Measurements from ENCODE around the gene ASTN1.
A peak's percentile ranks its signal among the peaks of the same experiment; 100 is the strongest.

The ASTN1 gene

DNA sequence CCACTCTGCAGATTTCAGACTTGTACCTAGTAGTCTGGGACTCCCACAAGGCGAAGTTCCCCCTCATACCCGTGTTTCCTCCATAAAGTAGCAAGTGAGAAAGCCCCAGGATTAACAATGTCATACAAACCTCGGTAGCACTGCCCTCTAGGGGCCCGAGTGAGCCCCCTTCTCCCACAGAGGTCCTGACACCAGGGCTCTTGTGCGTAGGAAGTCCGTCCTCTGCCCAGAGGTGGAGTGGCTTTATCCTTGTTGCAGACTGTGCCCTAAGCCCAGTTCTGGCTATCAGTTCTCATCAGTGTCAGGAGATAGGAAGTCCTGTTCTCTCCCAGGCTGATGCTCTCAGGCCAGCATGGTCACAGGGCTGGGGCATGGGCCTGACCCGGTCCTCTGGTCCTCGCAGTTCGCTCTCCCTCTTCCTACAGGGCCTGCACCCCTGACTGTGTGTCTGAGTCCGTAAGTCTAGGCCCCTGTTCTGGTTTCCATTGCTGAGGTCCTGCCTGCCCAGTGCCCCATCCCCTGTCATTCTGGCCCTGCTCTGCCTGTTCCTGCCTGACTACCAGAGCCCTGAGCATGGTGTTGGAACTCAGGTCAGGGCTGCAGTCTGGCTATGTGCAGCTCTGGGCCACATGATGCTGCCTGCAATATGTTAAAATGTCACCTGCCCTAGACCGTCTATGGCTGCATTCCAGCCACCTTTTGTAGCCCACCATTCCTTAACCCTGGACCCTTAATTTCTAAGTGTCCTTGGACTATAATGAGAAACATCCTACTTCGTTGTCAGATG, 285.6 kb downstream of the ASTN1 start:
- H3K9me3 ChIP-seq (ENCODE audit: control insufficient read depth, insufficient read depth, low read depth, low read length) = no peaks in the 10 kb centered on the region
- CTCF ChIA-PET = interaction anchor here (0.7 to 1.6 kb wide), 4 partner anchors 27 to 1727 kb away, joined by 3 to 4 read pairs (median 3); no protein-coding TSS in a partner anchor
- no peaks in the 10 kb centered on the region for H3K4me1 ChIP-seq (ENCODE audit: control insufficient read depth, insufficient read depth, low read length)
- TF ChIP-seq ZFP3 (tag by site-specific recombination; IDR thresholded peaks at IDR 0.05; ENCODE audit: low read depth) (no peak), ZNF184 (tag by site-specific recombination; IDR thresholded peaks at IDR 0.05) (no peak), ZNF658 (tag by site-specific recombination; IDR thresholded peaks at IDR 0.05) (no peak), GFI1B (tag by site-specific recombination; IDR thresholded peaks at IDR 0.05) (no peak)
- TF ChIP-seq, protein P1, sequence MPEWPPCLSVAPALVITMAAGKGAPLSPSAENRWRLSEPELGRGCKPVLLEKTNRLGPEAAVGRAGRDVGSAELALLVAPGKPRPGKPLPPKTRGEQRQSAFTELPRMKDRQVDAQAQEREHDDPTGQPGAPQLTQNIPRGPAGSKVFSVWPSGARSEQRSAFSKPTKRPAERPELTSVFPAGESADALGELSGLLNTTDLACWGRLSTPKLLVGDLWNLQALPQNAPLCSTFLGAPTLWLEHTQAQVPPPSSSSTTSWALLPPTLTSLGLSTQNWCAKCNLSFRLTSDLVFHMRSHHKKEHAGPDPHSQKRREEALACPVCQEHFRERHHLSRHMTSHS (tag by site-specific recombination; IDR thresholded peaks at IDR 0.05) = no peak
- TF ChIP-seq, protein P2, sequence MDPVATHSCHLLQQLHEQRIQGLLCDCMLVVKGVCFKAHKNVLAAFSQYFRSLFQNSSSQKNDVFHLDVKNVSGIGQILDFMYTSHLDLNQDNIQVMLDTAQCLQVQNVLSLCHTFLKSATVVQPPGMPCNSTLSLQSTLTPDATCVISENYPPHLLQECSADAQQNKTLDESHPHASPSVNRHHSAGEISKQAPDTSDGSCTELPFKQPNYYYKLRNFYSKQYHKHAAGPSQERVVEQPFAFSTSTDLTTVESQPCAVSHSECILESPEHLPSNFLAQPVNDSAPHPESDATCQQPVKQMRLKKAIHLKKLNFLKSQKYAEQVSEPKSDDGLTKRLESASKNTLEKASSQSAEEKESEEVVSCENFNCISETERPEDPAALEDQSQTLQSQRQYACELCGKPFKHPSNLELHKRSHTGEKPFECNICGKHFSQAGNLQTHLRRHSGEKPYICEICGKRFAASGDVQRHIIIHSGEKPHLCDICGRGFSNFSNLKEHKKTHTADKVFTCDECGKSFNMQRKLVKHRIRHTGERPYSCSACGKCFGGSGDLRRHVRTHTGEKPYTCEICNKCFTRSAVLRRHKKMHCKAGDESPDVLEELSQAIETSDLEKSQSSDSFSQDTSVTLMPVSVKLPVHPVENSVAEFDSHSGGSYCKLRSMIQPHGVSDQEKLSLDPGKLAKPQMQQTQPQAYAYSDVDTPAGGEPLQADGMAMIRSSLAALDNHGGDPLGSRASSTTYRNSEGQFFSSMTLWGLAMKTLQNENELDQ (tag by site-specific recombination; IDR thresholded peaks at IDR 0.05; ENCODE audit: low read depth) = no peak
- POLR2A ChIA-PET = no interaction called here
- no peak overlapping the region for H3K27ac ChIP-seq (ENCODE audit: extremely low read depth, low read depth, low read length)
- no peak overlapping the region for H3K4me3 ChIP-seq (ENCODE audit: low read depth, low read length)
- H3K36me3 ChIP-seq (ENCODE audit: control insufficient read depth in 2 of 2, insufficient read depth in 1 of 2, low read length in 2 of 2) = no peaks in the 10 kb centered on the region

DNA sequence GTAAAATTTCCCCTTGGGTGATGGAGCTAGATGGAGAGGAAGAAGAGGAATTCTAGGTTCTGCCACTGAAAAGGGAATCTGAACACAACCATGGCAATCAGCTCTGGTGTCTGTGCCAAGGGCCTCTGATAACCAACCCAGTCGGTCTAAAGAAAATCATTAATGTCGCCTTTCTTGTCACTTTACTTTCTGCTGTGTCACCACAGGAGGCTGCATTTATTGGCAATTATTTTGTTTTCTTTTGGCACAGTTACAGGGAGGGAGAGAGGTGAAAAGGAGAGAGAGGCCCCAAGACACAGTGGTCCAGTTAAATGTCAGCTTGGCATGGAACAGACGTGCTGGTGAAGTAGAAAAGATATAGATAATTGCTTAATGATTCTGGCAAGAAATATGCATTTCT, 287.0 kb downstream of the ASTN1 start:
- ChIA-PET CTCF (interaction anchor here (0.5 to 0.7 kb wide), 2 partner anchors 82 to 455 kb away, joined by 3 read pairs; no protein-coding TSS in a partner anchor), POLR2A (no interaction called here)

DNA sequence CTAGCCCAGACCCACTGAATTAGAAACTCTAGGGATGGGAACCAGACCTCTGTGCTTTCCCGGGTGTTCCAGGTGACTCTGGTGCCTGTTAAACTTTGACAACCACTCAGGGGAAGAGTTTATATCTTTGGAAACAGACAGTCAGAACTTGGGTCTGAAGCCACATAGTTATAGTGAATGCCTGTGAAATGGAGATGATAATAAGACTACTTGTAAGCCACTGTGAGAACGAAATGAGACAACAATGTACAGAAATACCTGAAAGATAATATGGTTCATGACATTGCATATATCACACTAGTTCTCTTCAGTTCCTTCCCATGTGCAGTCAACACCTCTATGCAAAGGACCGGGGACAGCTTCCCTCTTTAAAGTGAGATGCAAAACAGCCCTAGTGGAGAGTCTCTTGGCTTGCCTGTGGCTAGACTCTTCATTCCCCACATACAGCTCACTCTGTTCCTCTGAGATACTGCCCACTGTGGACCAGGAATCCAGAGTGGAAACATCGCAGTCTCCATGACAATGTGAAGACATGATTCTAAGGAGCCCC, 287.5 kb downstream of the ASTN1 start:
- ChIA-PET CTCF (interaction anchor here (0.7 kb wide), 1 partner anchor 82 kb away, joined by 3 read pairs; no protein-coding TSS in a partner anchor), POLR2A (no interaction called here)
- TF ChIP-seq FEZF1 (tag by site-specific recombination; IDR thresholded peaks at IDR 0.05) = no peak
- TF ChIP-seq ZNF571 (tag by site-specific recombination; IDR thresholded peaks at IDR 0.05) = no peak
- TF ChIP-seq ZNF626 (tag by site-specific recombination; IDR thresholded peaks at IDR 0.05) = no peak
- no peak for TF ChIP-seq ZNF157 (tag by site-specific recombination; IDR thresholded peaks at IDR 0.05)
- no peak for TF ChIP-seq ZNF121 (tag by site-specific recombination; IDR thresholded peaks at IDR 0.05)
- TF ChIP-seq ZBTB21 (tag by site-specific recombination; IDR thresholded peaks at IDR 0.05) = no peak
- TF ChIP-seq GLI2 (tag by site-specific recombination; IDR thresholded peaks at IDR 0.05; ENCODE audit: borderline replicate concordance, low read depth) = no peak
- Histone ChIP-seq H3K4me1 (ENCODE audit: control insufficient read depth, insufficient read depth, low read length) (no peaks in the 10 kb centered on the region), H3K36me3 (ENCODE audit: control insufficient read depth in 2 of 2, insufficient read depth in 1 of 2, low read length in 2 of 2) (no peaks in the 10 kb centered on the region), H3K4me3 (ENCODE audit: low read depth, low read length) (no peak overlapping the region), H3K27ac (ENCODE audit: extremely low read depth, low read depth, low read length) (no peak overlapping the region), H3K9me3 (ENCODE audit: control insufficient read depth, insufficient read depth, low read depth, low read length) (no peaks in the 10 kb centered on the region)

More for the DNA sequence above, 287.0 kb downstream of the ASTN1 start:
- Histone ChIP-seq H3K9me3 (ENCODE audit: control insufficient read depth, insufficient read depth, low read depth, low read length) (no peaks in the 10 kb centered on the region), H3K36me3 (ENCODE audit: control insufficient read depth in 2 of 2, insufficient read depth in 1 of 2, low read length in 2 of 2) (no peaks in the 10 kb centered on the region), H3K27ac (ENCODE audit: extremely low read depth, low read depth, low read length) (no peak overlapping the region), H3K4me1 (ENCODE audit: control insufficient read depth, insufficient read depth, low read length) (no peaks in the 10 kb centered on the region), H3K4me3 (ENCODE audit: low read depth, low read length) (no peak overlapping the region)
- TF ChIP-seq, protein P3, sequence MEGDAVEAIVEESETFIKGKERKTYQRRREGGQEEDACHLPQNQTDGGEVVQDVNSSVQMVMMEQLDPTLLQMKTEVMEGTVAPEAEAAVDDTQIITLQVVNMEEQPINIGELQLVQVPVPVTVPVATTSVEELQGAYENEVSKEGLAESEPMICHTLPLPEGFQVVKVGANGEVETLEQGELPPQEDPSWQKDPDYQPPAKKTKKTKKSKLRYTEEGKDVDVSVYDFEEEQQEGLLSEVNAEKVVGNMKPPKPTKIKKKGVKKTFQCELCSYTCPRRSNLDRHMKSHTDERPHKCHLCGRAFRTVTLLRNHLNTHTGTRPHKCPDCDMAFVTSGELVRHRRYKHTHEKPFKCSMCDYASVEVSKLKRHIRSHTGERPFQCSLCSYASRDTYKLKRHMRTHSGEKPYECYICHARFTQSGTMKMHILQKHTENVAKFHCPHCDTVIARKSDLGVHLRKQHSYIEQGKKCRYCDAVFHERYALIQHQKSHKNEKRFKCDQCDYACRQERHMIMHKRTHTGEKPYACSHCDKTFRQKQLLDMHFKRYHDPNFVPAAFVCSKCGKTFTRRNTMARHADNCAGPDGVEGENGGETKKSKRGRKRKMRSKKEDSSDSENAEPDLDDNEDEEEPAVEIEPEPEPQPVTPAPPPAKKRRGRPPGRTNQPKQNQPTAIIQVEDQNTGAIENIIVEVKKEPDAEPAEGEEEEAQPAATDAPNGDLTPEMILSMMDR (tag by site-specific recombination; IDR thresholded peaks at IDR 0.05) = no peak
- TF ChIP-seq ZIC2 (tag by site-specific recombination; IDR thresholded peaks at IDR 0.05) = peak; percentile 49; the same call in 1 of the 2 replicates
